ENCODE results near the gene CFAP100.

GRCh38 chr3:126412841-126413692 is 18.4 kb downstream of the CFAP100 start:
- TF ChIP-seq CTCF (IDR thresholded peaks at IDR 0.05) (no peak), POLR2A (IDR thresholded peaks at IDR 0.05) (no peak)

Data from thyroid gland (tissue), 4 donors.